ENCODE results near the gene NCBP2L. TPM values are rescaled to one million over a fixed set of nuclear protein-coding genes. Genes with fewer than 3 reads are reported as not detected.

NCBP2L gene
- total RNA-seq, 1 experiment from 2014 or later, result not detected

- ATAC-seq, result no peak
- no peaks in the 10 kb centered on the region for H3F3A ChIP-seq (ENCODE audit: low read length, unreplicated experiment)
Observed at GRCh38 chrX:107741404-107741790, 36.1 kb upstream of the NCBP2L start.

GRCh38 chrX:107742700-107743191 is 34.8 kb upstream of the NCBP2L start:
- Histone ChIP-seq H3K36me3 (ENCODE audit: low read depth, low read length) (no peaks in the 10 kb centered on the region), H3K27ac (ENCODE audit: low read length) (no peak overlapping the region), H4K20me1 (ENCODE audit: low read length) (no peaks in the 10 kb centered on the region), H3K27me3 (ENCODE audit: low read length) (no peaks in the 10 kb centered on the region), H3K4me2 (ENCODE audit: low read length) (peak overlapping the region; percentile 63; the same call in 1 of the 2 replicates), H3F3A (ENCODE audit: low read length, unreplicated experiment) (no peaks in the 10 kb centered on the region), H3K9ac (ENCODE audit: low read length) (no peak overlapping the region), H3K4me3 (ENCODE audit: low read length) (no peak overlapping the region), H3K4me1 (ENCODE audit: insufficient read depth, low read length) (peaks cover 10% of the 10 kb centered on the region), H3K79me2 (ENCODE audit: low read length) (no peaks in the 10 kb centered on the region), H2AFZ (ENCODE audit: low read length) (no peak overlapping the region), H3K9me2 (replicated peaks; ENCODE audit: low read length) (no peaks in the 10 kb centered on the region), H3K9me3 (ENCODE audit: low read length) (no peaks in the 10 kb centered on the region)
- CTCF ChIA-PET, result no interaction called here
- no peak for ATAC-seq
- BruUV-seq (replicated peaks), result no TSS peak
- intact Hi-C loops (cut with micrococcal nuclease), result no loop called here
- DNase-seq, result no peak
- TF ChIP-seq EZH2phosphoT487 (IDR thresholded peaks at IDR 0.05; ENCODE audit: borderline replicate concordance, low read length) (no peak), EZH2 (IDR thresholded peaks at IDR 0.05; ENCODE audit: low read length, unreplicated experiment) (no peak)
- TF ChIP-seq, protein P1, sequence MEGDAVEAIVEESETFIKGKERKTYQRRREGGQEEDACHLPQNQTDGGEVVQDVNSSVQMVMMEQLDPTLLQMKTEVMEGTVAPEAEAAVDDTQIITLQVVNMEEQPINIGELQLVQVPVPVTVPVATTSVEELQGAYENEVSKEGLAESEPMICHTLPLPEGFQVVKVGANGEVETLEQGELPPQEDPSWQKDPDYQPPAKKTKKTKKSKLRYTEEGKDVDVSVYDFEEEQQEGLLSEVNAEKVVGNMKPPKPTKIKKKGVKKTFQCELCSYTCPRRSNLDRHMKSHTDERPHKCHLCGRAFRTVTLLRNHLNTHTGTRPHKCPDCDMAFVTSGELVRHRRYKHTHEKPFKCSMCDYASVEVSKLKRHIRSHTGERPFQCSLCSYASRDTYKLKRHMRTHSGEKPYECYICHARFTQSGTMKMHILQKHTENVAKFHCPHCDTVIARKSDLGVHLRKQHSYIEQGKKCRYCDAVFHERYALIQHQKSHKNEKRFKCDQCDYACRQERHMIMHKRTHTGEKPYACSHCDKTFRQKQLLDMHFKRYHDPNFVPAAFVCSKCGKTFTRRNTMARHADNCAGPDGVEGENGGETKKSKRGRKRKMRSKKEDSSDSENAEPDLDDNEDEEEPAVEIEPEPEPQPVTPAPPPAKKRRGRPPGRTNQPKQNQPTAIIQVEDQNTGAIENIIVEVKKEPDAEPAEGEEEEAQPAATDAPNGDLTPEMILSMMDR (conservative IDR thresholded peaks at IDR 0.05; ENCODE audit: low read depth, low read length), result no peak
- POLR2A ChIA-PET (ENCODE audit: unreplicated experiment), result no interaction called here

More at GRCh38 chrX:107741404-107741790, 36.1 kb upstream of the NCBP2L start:
- H3K79me2 ChIP-seq (ENCODE audit: low read length), result no peaks in the 10 kb centered on the region
- no peaks in the 10 kb centered on the region for H3K36me3 ChIP-seq (ENCODE audit: low read depth, low read length)
- H3K27me3 ChIP-seq (ENCODE audit: low read length), result no peaks in the 10 kb centered on the region
- CTCF ChIA-PET, result no interaction called here
- no peak for TF ChIP-seq EZH2phosphoT487 (IDR thresholded peaks at IDR 0.05; ENCODE audit: borderline replicate concordance, low read length)
- peak overlapping the region; percentile 63 for H2AFZ ChIP-seq (ENCODE audit: low read length)
- no peaks in the 10 kb centered on the region for H3K9me2 ChIP-seq (replicated peaks; ENCODE audit: low read length)
- peaks cover 3% of the 10 kb centered on the region; the same call in 1 of the 2 replicates for H3K4me1 ChIP-seq (ENCODE audit: insufficient read depth, low read length)
- no peak overlapping the region for H3K4me3 ChIP-seq (ENCODE audit: low read length)
- no peak for DNase-seq
- POLR2A ChIA-PET (ENCODE audit: unreplicated experiment), result no interaction called here
- H3K9ac ChIP-seq (ENCODE audit: low read length), result no peak overlapping the region
- no peaks in the 10 kb centered on the region for H4K20me1 ChIP-seq (ENCODE audit: low read length)
- peak overlapping the region; percentile 63 for H3K4me2 ChIP-seq (ENCODE audit: low read length)
- no peak overlapping the region for H3K27ac ChIP-seq (ENCODE audit: low read length)
- H3K9me3 ChIP-seq (ENCODE audit: low read length), result no peaks in the 10 kb centered on the region
- intact Hi-C loops (cut with micrococcal nuclease), result no loop called here
- BruUV-seq (replicated peaks), result no TSS peak

- no peak for DNase-seq
- TF ChIP-seq EZH2phosphoT487 (IDR thresholded peaks at IDR 0.05; ENCODE audit: borderline replicate concordance, low read length) (no peak), EZH2 (IDR thresholded peaks at IDR 0.05; ENCODE audit: low read length, unreplicated experiment) (no peak)
- TF ChIP-seq, protein P1 (conservative IDR thresholded peaks at IDR 0.05; ENCODE audit: low read depth, low read length), result no peak
- H3K9me3 ChIP-seq (ENCODE audit: low read length), result no peaks in the 10 kb centered on the region
- no peak overlapping the region for H2AFZ ChIP-seq (ENCODE audit: low read length)
- no peaks in the 10 kb centered on the region for H4K20me1 ChIP-seq (ENCODE audit: low read length)
- H3K27me3 ChIP-seq (ENCODE audit: low read length), result no peaks in the 10 kb centered on the region
- BruUV-seq (replicated peaks), result no TSS peak
- H3K4me2 ChIP-seq (ENCODE audit: low read length), result no peak overlapping the region
- ChIA-PET POLR2A (ENCODE audit: unreplicated experiment) (no interaction called here), CTCF (no interaction called here)
- no peaks in the 10 kb centered on the region for H3K79me2 ChIP-seq (ENCODE audit: low read length)
- H3K36me3 ChIP-seq (ENCODE audit: low read depth, low read length), result no peaks in the 10 kb centered on the region
- H3F3A ChIP-seq (ENCODE audit: low read length, unreplicated experiment), result no peaks in the 10 kb centered on the region
- H3K4me1 ChIP-seq (ENCODE audit: insufficient read depth, low read length), result peaks cover 13% of the 10 kb centered on the region
- no peak for ATAC-seq
- H3K4me3 ChIP-seq (ENCODE audit: low read length), result no peak overlapping the region
- H3K27ac ChIP-seq (ENCODE audit: low read length), result no peak overlapping the region
- no peaks in the 10 kb centered on the region for H3K9me2 ChIP-seq (replicated peaks; ENCODE audit: low read length)
- intact Hi-C loops (cut with micrococcal nuclease), result no loop called here
- H3K9ac ChIP-seq (ENCODE audit: low read length), result no peak overlapping the region
Observed at GRCh38 chrX:107743995-107744394, 33.5 kb upstream of the NCBP2L start.

Data from PC-3 (cell line).